H9 (cell line): ENCODE data around the gene SLCO4A1. TPM values are rescaled to one million over a fixed set of nuclear protein-coding genes. Genes with fewer than 3 reads are reported as not detected.

Experiments used
- DNase-seq: peaks from one replicate; pipeline ENCODE4 v3.0.0-alpha.2; 2017
- H2AFZ ChIP-seq: one replicate; pipeline ENCODE4 v1.6.1; 2013; ENCODE audit warnings: mild to moderate bottlenecking, low read length, control low read depth, moderate library complexity
- H2AK5ac ChIP-seq: 2 replicates; pipeline ENCODE4 v1.6.1; 2013; ENCODE audit warnings: low read length, control low read depth, mixed read lengths; ENCODE audit not compliant: insufficient read length
- H2BK120ac ChIP-seq: one replicate; pipeline ENCODE4 v1.6.1; 2013; ENCODE audit warnings: low read depth, mild to moderate bottlenecking, low read length, control low read depth, inconsistent platforms; ENCODE audit not compliant: poor library complexity, severe bottlenecking
- H2BK12ac ChIP-seq: 2 replicates; pipeline ENCODE4 v1.6.1; 2013; ENCODE audit warnings: low read length, control low read depth, mixed read lengths, low read depth; ENCODE audit not compliant: insufficient read length
- H2BK15ac ChIP-seq: 2 replicates; pipeline ENCODE4 v1.6.1; 2013; ENCODE audit warnings: low read depth, low read length, control low read depth
- H2BK20ac ChIP-seq: one replicate; pipeline ENCODE4 v1.6.1; 2013; ENCODE audit warnings: low read depth, mild to moderate bottlenecking, low read length, control low read depth, inconsistent platforms; ENCODE audit not compliant: poor library complexity, severe bottlenecking
- H2BK5ac ChIP-seq: 2 replicates; pipeline ENCODE4 v1.6.1; 2013; ENCODE audit warnings: low read length, control low read depth, mixed read lengths; ENCODE audit not compliant: insufficient read length
- H3K14ac ChIP-seq: 2 replicates; pipeline ENCODE4 v1.6.1; 2013; ENCODE audit warnings: low read length, control low read depth; ENCODE audit not compliant: insufficient read depth
- H3K18ac ChIP-seq: 2 replicates; pipeline ENCODE4 v1.6.1; 2013; ENCODE audit warnings: low read depth, mild to moderate bottlenecking, mixed read lengths, low read length, control low read depth; ENCODE audit not compliant: insufficient read length
- H3K23ac ChIP-seq: 2 replicates; pipeline ENCODE4 v1.6.1; 2013; ENCODE audit warnings: low read length, control low read depth, mixed read lengths, low read depth; ENCODE audit not compliant: insufficient read length
- H3K23me2 ChIP-seq: 2 replicates; pipeline ENCODE4 v1.6.1; 2013; ENCODE audit warnings: low read depth, mild to moderate bottlenecking, mixed read lengths, low read length, control low read depth; ENCODE audit not compliant: insufficient read length, poor library complexity, severe bottlenecking
- H3K27ac ChIP-seq: 2 replicates; pipeline ENCODE4 v1.5.1; 2013; ENCODE audit warnings: low read length, control low read depth, mixed read lengths, low read depth; ENCODE audit not compliant: insufficient read length
- H3K27me3 ChIP-seq: 2 replicates; pipeline ENCODE4 v1.6.1; 2013; ENCODE audit warnings: low read length, control low read depth, inconsistent platforms; ENCODE audit not compliant: insufficient read depth
- H3K4ac ChIP-seq: 2 replicates; pipeline ENCODE4 v1.6.1; 2013; ENCODE audit warnings: low read depth, mild to moderate bottlenecking, control low read depth, inconsistent platforms, low read length, moderate library complexity
- H3K4me1 ChIP-seq: 2 replicates; pipeline ENCODE4 v1.6.1; 2013; ENCODE audit warnings: low read length, control low read depth, inconsistent platforms; ENCODE audit not compliant: insufficient read depth
- H3K4me2 ChIP-seq: 2 replicates; pipeline ENCODE4 v1.6.1; 2013; ENCODE audit warnings: low read length, control low read depth, mixed read lengths; ENCODE audit not compliant: insufficient read length, insufficient read depth
- H3K56ac ChIP-seq: 2 replicates; pipeline ENCODE4 v1.6.1; 2013; ENCODE audit warnings: low read depth, mild to moderate bottlenecking, mixed read lengths, low read length, control low read depth; ENCODE audit not compliant: insufficient read length
- H3K79me1 ChIP-seq: 2 replicates; pipeline ENCODE4 v1.6.1; 2013; ENCODE audit warnings: low read depth, mild to moderate bottlenecking, moderate library complexity, low read length, control low read depth, inconsistent platforms; ENCODE audit not compliant: insufficient read depth, poor library complexity, severe bottlenecking
- H3K79me2 ChIP-seq: 2 replicates; pipeline ENCODE4 v1.6.1; 2013; ENCODE audit warnings: low read length, control low read depth, inconsistent platforms; ENCODE audit not compliant: insufficient read depth
- H3K9ac ChIP-seq: 2 replicates; pipeline ENCODE4 v1.6.1; 2013; ENCODE audit warnings: low read length, control low read depth, mixed read lengths; ENCODE audit not compliant: insufficient read length; ENCODE audit errors: extremely low read depth
- H3K9me3 ChIP-seq: one replicate; pipeline ENCODE4 v1.6.1; 2013; ENCODE audit warnings: low read depth, low read length, inconsistent platforms; ENCODE audit not compliant: control insufficient read depth
- H3T11ph ChIP-seq: one replicate; pipeline ENCODE4 v1.6.1; 2013; ENCODE audit warnings: mild to moderate bottlenecking, low read length, control low read depth, inconsistent platforms
- H4K20me1 ChIP-seq: one replicate; pipeline ENCODE4 v1.6.1; 2013; ENCODE audit not compliant: control insufficient read depth, insufficient read length, insufficient read depth
- H4K5ac ChIP-seq: 2 replicates; pipeline ENCODE4 v1.6.1; 2013; ENCODE audit warnings: low read depth, mild to moderate bottlenecking, mixed read lengths, low read length, control low read depth; ENCODE audit not compliant: insufficient read length
- H4K8ac ChIP-seq: replicated peaks from 2 replicates; pipeline ENCODE4 v1.6.1; 2013; ENCODE audit warnings: low read length, control low read depth, mixed read lengths, low read depth; ENCODE audit not compliant: insufficient read length
- H4K91ac ChIP-seq: 2 replicates; pipeline ENCODE4 v1.6.1; 2013; ENCODE audit warnings: low read depth, mild to moderate bottlenecking, moderate library complexity, mixed read lengths, low read length, control low read depth; ENCODE audit not compliant: insufficient read length
- H3K27ac Mint-ChIP-seq, 3 experiments: 2 replicates in 2 of 3; 3 replicates in 1 of 3; pipeline ENCODE4 v1.8.0; 2020 to 2021; ENCODE audit warnings: mixed read lengths in 3 of 3, mild to moderate bottlenecking in 1 of 3, moderate library complexity in 1 of 3
- H3K27me3 Mint-ChIP-seq: 2 replicates; pipeline ENCODE4 v1.8.0; 2021; ENCODE audit warnings: low read depth, mild to moderate bottlenecking, moderate library complexity, mixed read lengths
- H3K36me3 Mint-ChIP-seq, 3 experiments: 2 replicates in 2 of 3; 3 replicates in 1 of 3; pipeline ENCODE4 v1.8.0; 2020 to 2021; ENCODE audit warnings: low read depth in 3 of 3, mixed read lengths in 3 of 3; ENCODE audit not compliant: insufficient read depth in 1 of 3
- H3K4me1 Mint-ChIP-seq, 2 experiments: 2 replicates each; pipeline ENCODE4 v1.8.0; 2020; ENCODE audit warnings: mixed read lengths in 2 of 2
- H3K4me3 Mint-ChIP-seq, 2 experiments: 2 replicates in 1 of 2; 3 replicates in 1 of 2; pipeline ENCODE4 v1.8.0; 2020 to 2021; ENCODE audit warnings: mild to moderate bottlenecking in 2 of 2, mixed read lengths in 2 of 2, moderate library complexity in 1 of 2
- H3K9me3 Mint-ChIP-seq, 2 experiments: 2 replicates in 1 of 2; 3 replicates in 1 of 2; pipeline ENCODE4 v1.8.0; 2020; ENCODE audit warnings: mild to moderate bottlenecking in 2 of 2, mixed read lengths in 2 of 2, moderate library complexity in 1 of 2
- CTCF ChIP-seq: fragments of 200-600 bp; sonication (generic); conservative IDR thresholded peaks from 3 replicates; pipeline ENCODE4 v1.8.0; 2021; ENCODE audit warnings: antibody characterized with exemption, mild to moderate bottlenecking
- WGBS: extraction: QIAGEN DNeasy Blood & Tissue Kit; methylation state at CpG from one replicate; pipeline ENCODE4 v1.1.7; 2013; ENCODE audit warnings: missing lambda C conversion rate, low lambda C conversion rate, mixed read lengths; ENCODE audit not compliant: insufficient read length; ENCODE audit errors: extremely low coverage; 5-methylcytosine and 5-hydroxymethylcytosine counted together
- total RNA-seq: library from RNA; stranded (reverse); gene quantifications from 2 replicates; pipeline ENCODE4 v1.2.1, GENCODE V29; 2021

SLCO4A1 gene
- total RNA-seq, 1 experiment from 2014 or later = 9.4 TPM

DNA sequence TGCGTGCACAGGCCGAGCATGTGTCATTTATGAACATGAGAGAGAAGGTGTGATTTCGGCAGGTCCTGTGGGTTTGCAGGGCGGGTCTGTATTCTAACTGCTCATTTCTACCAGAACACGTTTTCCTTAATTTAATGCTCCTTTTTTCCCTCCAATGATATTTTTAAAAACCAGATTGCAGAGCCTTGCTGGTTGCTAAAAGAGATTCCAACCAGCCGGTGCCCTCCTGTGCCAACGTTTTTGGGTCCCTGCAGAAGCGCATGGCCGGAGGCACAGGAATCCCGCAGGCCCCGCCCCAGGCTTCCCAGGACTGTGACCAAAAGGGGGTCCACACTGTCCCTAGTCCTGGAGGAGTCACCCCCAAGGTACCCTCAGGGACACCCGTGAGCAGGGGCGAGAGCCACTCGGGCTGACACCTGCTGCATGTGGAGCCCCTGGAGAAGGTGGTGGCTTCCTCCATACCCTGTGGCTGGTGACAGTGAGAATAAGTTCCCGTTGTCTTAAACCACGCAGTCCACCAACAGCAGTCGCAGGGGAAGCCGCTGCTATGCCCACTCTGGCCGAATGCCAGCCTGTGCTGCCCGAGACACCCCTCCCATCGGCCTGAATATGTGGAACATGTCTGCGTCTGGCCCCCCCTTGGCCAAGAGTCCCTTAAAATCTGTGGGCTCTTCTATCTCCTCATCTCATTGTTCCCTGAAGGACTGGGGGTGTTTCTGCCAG, 50.7 kb downstream of the SLCO4A1 start:
- H3K4me1 ChIP-seq = no peaks in the 10 kb centered on the region
- no peak overlapping the region for H3K14ac ChIP-seq
- no peak overlapping the region for H3K23ac ChIP-seq
- no peak overlapping the region for H2BK120ac ChIP-seq
- H3K27ac ChIP-seq = no peak overlapping the region
- DNase-seq = no peak
- no peak overlapping the region for H4K5ac ChIP-seq
- no peaks in the 10 kb centered on the region for H3K79me1 ChIP-seq
- no peaks in the 10 kb centered on the region; a peak in 1 of 5 replicates for H3K9me3 Mint-ChIP-seq
- H2AFZ ChIP-seq = no peak overlapping the region
- H3K4ac ChIP-seq = no peak overlapping the region
- no peaks in the 10 kb centered on the region for H3K79me2 ChIP-seq
- H3K18ac ChIP-seq = no peak overlapping the region
- H2BK5ac ChIP-seq = no peak overlapping the region
- H3K27ac Mint-ChIP-seq = no peak overlapping the region
- no peak overlapping the region for H3K4me3 Mint-ChIP-seq
- no peak overlapping the region for H3K56ac ChIP-seq
- H3K9ac ChIP-seq = no peak overlapping the region
- H2BK12ac ChIP-seq = no peak overlapping the region
- no peaks in the 10 kb centered on the region for H4K20me1 ChIP-seq
- H2BK20ac ChIP-seq = no peak overlapping the region
- no peaks in the 10 kb centered on the region for H3K9me3 ChIP-seq
- TF ChIP-seq CTCF = no peak
- H3T11ph ChIP-seq = no peak overlapping the region
- H2BK15ac ChIP-seq = no peak overlapping the region
- WGBS = no CpG with 5 or more reads among the region's 22 CpGs
- no peak overlapping the region for H2AK5ac ChIP-seq
- peaks cover 4 to 6% of the 10 kb centered on the region in 2 experiments for H3K4me1 Mint-ChIP-seq
- H3K27me3 ChIP-seq = no peaks in the 10 kb centered on the region
- no peak overlapping the region for H3K4me2 ChIP-seq
- no peak overlapping the region for H4K8ac ChIP-seq
- H3K27me3 Mint-ChIP-seq = no peaks in the 10 kb centered on the region; the same call in 1 of the 2 replicates
- no peaks in the 10 kb centered on the region for H3K23me2 ChIP-seq
- no peaks in the 10 kb centered on the region for H3K36me3 Mint-ChIP-seq
- no peak overlapping the region for H4K91ac ChIP-seq
